ENCODE data around the gene PCLO. TPM values are rescaled to one million over a fixed set of nuclear protein-coding genes. Genes with fewer than 3 reads are reported as not detected.

Gene PCLO
- total and polyA plus RNA-seq, 2 of the 4 experiments (the other 2 are of a cell fraction): under 0.01 to 0.05 TPM

GRCh38 chr7:82957521-82957920, 205.2 kb downstream of the PCLO start:
- Histone ChIP-seq H3K4me1 (ENCODE audit: control insufficient read depth, insufficient read depth, low read length) (no peaks in the 10 kb centered on the region), H2AK9ac (replicated peaks; ENCODE audit: low read depth, low read length, poor library complexity) (no peak overlapping the region), H3K79me1 (ENCODE audit: low read depth in 1 of 2, low read length in 2 of 2) (no peaks in the 10 kb centered on the region), H2BK120ac (ENCODE audit: low read depth, low read length) (no peak overlapping the region), H2BK15ac (ENCODE audit: low read depth, low read length) (no peak overlapping the region), H3K4me3 (ENCODE audit: insufficient read depth, low read depth, low read length) (no peak overlapping the region), H3K4me2 (ENCODE audit: low read depth, low read length) (no peak overlapping the region), H3K27me3 (ENCODE audit: control insufficient read depth, insufficient read depth, low read length) (no peaks in the 10 kb centered on the region; the same call in 1 of the 2 replicates), H3K9me1 (ENCODE audit: insufficient read depth, low read length) (no peaks in the 10 kb centered on the region), H2AK5ac (ENCODE audit: low read depth, low read length) (no peak overlapping the region), H3K14ac (replicated peaks; ENCODE audit: low read depth, low read length) (no peak overlapping the region), H4K91ac (ENCODE audit: insufficient read depth, low read depth, low read length) (no peak overlapping the region), H2BK20ac (ENCODE audit: low read depth, low read length) (no peak overlapping the region), H3K18ac (ENCODE audit: low read depth, low read length) (no peak overlapping the region), H3K23ac (ENCODE audit: low read depth, low read length) (no peak overlapping the region), H2AFZ (replicated peaks; ENCODE audit: low read length, poor library complexity) (no peak overlapping the region), H3K27ac (ENCODE audit: insufficient read depth, low read length) (no peak overlapping the region), H3K56ac (ENCODE audit: extremely low read depth, insufficient read depth, low read length) (no peak overlapping the region), H3K36me3 (ENCODE audit: control insufficient read depth, insufficient read depth, low read length) (no peaks in the 10 kb centered on the region), H3K9me3 (ENCODE audit: control insufficient read depth, insufficient read depth, low read length) (no peaks in the 10 kb centered on the region), H4K20me1 (ENCODE audit: insufficient read depth, low read length) (no peaks in the 10 kb centered on the region), H4K8ac (ENCODE audit: low read depth in 2 of 2, low read length in 2 of 2) (no peak overlapping the region), H2BK5ac (ENCODE audit: low read depth, low read length, poor library complexity, severe bottlenecking) (no peak overlapping the region), H3K4ac (ENCODE audit: low read depth, low read length) (no peak overlapping the region), H3K9ac (ENCODE audit: low read depth, low read length) (no peak overlapping the region), H4K5ac (ENCODE audit: low read depth, low read length) (no peak overlapping the region)
- in situ Hi-C loops (cut with MboI; ENCODE audit: low sequenced_read_pairs) (no loop called here), intact Hi-C loops (cut with micrococcal nuclease) (no loop called here), dilution Hi-C loops (cut with HindIII; ENCODE audit: low sequenced_read_pairs, unreplicated experiment) (no loop called here)
- BruUV-seq (replicated peaks): no TSS peak
- ATAC-seq (ENCODE audit: low read depth) (no peak), DNase-seq (no peak)
- WGBS, 2 experiments (ENCODE audit: extremely low coverage in 2 of 2, insufficient read length in 1 of 2): no CpG with 5 or more reads among the region's 1 CpG
- POLR2A ChIA-PET (ENCODE audit: unreplicated experiment): no interaction called here
- TF ChIP-seq ELK1 (IDR thresholded peaks at IDR 0.05; ENCODE audit: borderline replicate concordance, low read depth, low read length): no peak
- no peak for TF ChIP-seq NFE2L2 (IDR thresholded peaks at IDR 0.05; ENCODE audit: low read depth, low read length)
- TF ChIP-seq POLR2A (IDR thresholded peaks at IDR 0.05; ENCODE audit: low read depth, low read length): no peak
- TF ChIP-seq CEBPB (IDR thresholded peaks at IDR 0.05; ENCODE audit: low read depth, low read length): no peak
- no peak for TF ChIP-seq MXI1 (IDR thresholded peaks at IDR 0.05; ENCODE audit: borderline replicate concordance, low read depth, low read length)
- TF ChIP-seq FOS (IDR thresholded peaks at IDR 0.05; ENCODE audit: low read depth, low read length): no peak
- TF ChIP-seq RCOR1 (IDR thresholded peaks at IDR 0.05; ENCODE audit: insufficient replicate concordance, low read length): no peak
- no peak for TF ChIP-seq MAZ (IDR thresholded peaks at IDR 0.05; ENCODE audit: borderline replicate concordance, low read depth, low read length)
- TF ChIP-seq USF2 (IDR thresholded peaks at IDR 0.05; ENCODE audit: low read depth, low read length): no peak
- no peak for TF ChIP-seq SMC3 (IDR thresholded peaks at IDR 0.05; ENCODE audit: low read depth, low read length)
- no peak for TF ChIP-seq RFX5 (IDR thresholded peaks at IDR 0.05; ENCODE audit: low read depth, low read length)
- CTCF ChIA-PET: no interaction called here
